ENCODE results near the gene MAP3K14. TPM values are rescaled to one million over a fixed set of nuclear protein-coding genes. Genes with fewer than 3 reads are reported as not detected.

The MAP3K14 gene
- total and polyA plus RNA-seq, 10 of the 15 experiments (the other 5 are each of a cell fraction or from before 2014, with no cell fraction given): 2.1 to 33.3 (median 19.7) TPM

- TF ChIP-seq CEBPZ (IDR thresholded peaks at IDR 0.05; ENCODE audit: low read depth, low read length) (no peak), RBBP5 (conservative IDR thresholded peaks at IDR 0.05) (no peak), HDAC2 (IDR thresholded peaks at IDR 0.05) (no peak), ZBTB4 (CRISPR knock-in tag; IDR thresholded peaks at IDR 0.05) (no peak)
Measured at GRCh38 chr17:45366049-45366448, 49.2 kb upstream of the MAP3K14 start (continued).

Measured in GM12878 (cell line).